OCI-LY1 (cell line): ENCODE measurements around the gene CYGB.
"Not testable (repeated sequence)": the region's sequence is repeated elsewhere in the genome, so short reads cannot be mapped to it uniquely, and the experiment has no call there.

Source experiments
- H2AFZ ChIP-seq: fragments of 200-600 bp; sonication (generic), shearing (Covaris generic); 2 replicates; pipeline ENCODE4 v1.6.0; 2014; ENCODE audit warnings: antibody characterized with exemption, mild to moderate bottlenecking, low read length
- H3F3A ChIP-seq: fragments of 200-600 bp; sonication (generic), shearing (Covaris generic); 2 replicates; pipeline ENCODE4 v1.6.0; 2014; ENCODE audit warnings: mild to moderate bottlenecking, antibody characterized with exemption, low read length, moderate library complexity; ENCODE audit not compliant: insufficient read depth
- H3K27ac ChIP-seq: fragments of 200-600 bp; sonication (generic); 2 replicates; pipeline ENCODE4 v1.5.1; 2014; ENCODE audit warnings: low read length, mixed run types, mild to moderate bottlenecking, low read depth; ENCODE audit not compliant: poor library complexity, severe bottlenecking
- H3K27me3 ChIP-seq: fragments of 200-600 bp; sonication (generic); 2 replicates; pipeline ENCODE4 v1.6.0; 2014; ENCODE audit warnings: antibody characterized with exemption, mild to moderate bottlenecking, low read length, moderate library complexity; ENCODE audit not compliant: insufficient read depth
- H3K36me3 ChIP-seq: fragments of 200-600 bp; sonication (generic); 2 replicates; pipeline ENCODE4 v1.6.1; 2014; ENCODE audit warnings: mild to moderate bottlenecking, antibody characterized with exemption, low read length, moderate library complexity, mixed read lengths; ENCODE audit not compliant: insufficient read depth
- H3K4me1 ChIP-seq: fragments of 200-600 bp; sonication (generic); 2 replicates; pipeline ENCODE4 v1.5.1; 2014; ENCODE audit warnings: mild to moderate bottlenecking, low read length, moderate library complexity; ENCODE audit not compliant: insufficient read depth, severe bottlenecking
- H3K4me2 ChIP-seq: fragments of 200-600 bp; sonication (generic), shearing (Covaris generic); 2 replicates; pipeline ENCODE4 v1.6.1; 2014; ENCODE audit warnings: low read length
- H3K4me3 ChIP-seq: fragments of 200-600 bp; sonication (generic); 2 replicates; pipeline ENCODE4 v1.5.1; 2014; ENCODE audit warnings: low read length, low read depth, mild to moderate bottlenecking, mixed read lengths; ENCODE audit not compliant: poor library complexity, severe bottlenecking
- H3K79me2 ChIP-seq: fragments of 200-600 bp; shearing (Covaris generic); 2 replicates; pipeline ENCODE4 v1.6.1; 2016; ENCODE audit warnings: mixed run types, low read length, mixed read lengths; ENCODE audit not compliant: insufficient read depth
- H3K9ac ChIP-seq: fragments of 200-600 bp; sonication (generic), shearing (Covaris generic); 2 replicates; pipeline ENCODE4 v1.6.1; 2014; ENCODE audit warnings: mild to moderate bottlenecking, low read length, mixed read lengths
- H3K9me2 ChIP-seq: fragments of 200-600 bp; sonication (generic), shearing (Covaris generic); 2 replicates; pipeline ENCODE4 v1.6.1; 2014; ENCODE audit warnings: low read depth, mild to moderate bottlenecking, low read length, mixed read lengths
- H3K9me3 ChIP-seq: fragments of 200-600 bp; shearing (Covaris generic); 2 replicates; pipeline ENCODE4 v1.6.1; 2014; ENCODE audit warnings: low read length, mixed read lengths
- H4K20me1 ChIP-seq: fragments of 200-600 bp; sonication (generic), shearing (Covaris generic); 2 replicates; pipeline ENCODE4 v1.6.0; 2016; ENCODE audit warnings: mild to moderate bottlenecking, low read length; ENCODE audit not compliant: insufficient read depth
- CTCF ChIP-seq: fragments of 200-600 bp; sonication (generic), shearing (Covaris generic); IDR thresholded peaks from 2 replicates; pipeline ENCODE4 v1.5.1; 2017; ENCODE audit warnings: mild to moderate bottlenecking, antibody characterized with exemption, low read length, moderate library complexity, mixed read lengths
- EZH2 ChIP-seq: fragments of 200-600 bp; sonication (generic), shearing (Covaris generic); IDR thresholded peaks from 2 replicates; pipeline ENCODE4 v1.8.0; 2017; ENCODE audit warnings: borderline replicate concordance, mixed run types, mild to moderate bottlenecking, antibody characterized with exemption, low read length, moderate library complexity, mixed read lengths

CYGB gene

DNA sequence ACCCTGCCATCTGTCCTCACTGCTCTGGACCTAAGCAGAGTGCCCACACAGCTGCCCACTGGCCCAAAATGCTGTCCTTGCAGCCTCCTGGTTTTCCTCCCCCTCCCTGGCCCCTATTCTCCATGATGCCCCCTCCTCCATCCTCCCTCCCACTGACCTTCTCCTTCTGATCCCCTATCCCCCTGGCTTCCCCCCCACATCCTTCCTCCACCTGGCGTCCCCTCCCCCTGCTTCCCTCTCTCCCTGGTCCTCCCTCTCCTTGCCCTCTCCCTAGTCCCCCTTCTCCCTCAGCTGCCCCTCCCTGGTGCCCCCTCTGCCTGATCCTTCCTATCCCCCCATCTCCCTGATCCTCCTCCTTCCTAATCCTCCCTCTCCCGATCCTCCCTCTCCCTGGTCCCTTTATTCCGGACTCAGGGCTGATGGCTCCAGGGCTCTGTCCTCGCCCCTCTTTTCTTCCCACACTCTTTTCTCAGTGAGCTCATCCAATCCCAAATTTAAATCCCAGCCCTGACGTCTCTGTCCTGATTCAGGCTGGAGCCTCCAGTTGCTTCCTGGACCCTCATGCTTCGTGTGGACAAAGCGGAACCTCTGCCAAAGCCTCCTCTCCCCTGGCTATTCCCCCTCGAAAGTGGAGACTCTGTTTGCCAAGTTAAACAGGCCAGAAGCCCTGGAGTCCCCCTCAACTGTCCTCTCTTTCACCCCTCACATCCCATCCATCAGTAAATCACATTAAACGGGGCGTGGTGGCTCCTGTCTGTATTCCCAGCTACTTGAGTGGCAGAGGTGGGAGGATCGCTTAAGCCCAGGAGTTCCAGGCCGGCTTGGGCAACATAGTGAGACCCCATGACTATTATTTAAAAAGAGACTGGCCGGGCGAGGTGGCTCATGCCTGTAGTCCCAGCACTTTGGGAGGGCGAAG lies 18.2 kb downstream of the CYGB start:
- Histone ChIP-seq H3K9me2 (no peaks in the 10 kb centered on the region), H2AFZ (no peak overlapping the region), H3K4me3 (no peak overlapping the region), H3K27me3 (no peaks in the 10 kb centered on the region; the same call in 1 of the 2 replicates), H3K79me2 (no peaks in the 10 kb centered on the region), H3K27ac (no peak overlapping the region), H4K20me1 (no peaks in the 10 kb centered on the region), H3K9ac (no peak overlapping the region), H3K36me3 (no peaks in the 10 kb centered on the region), H3F3A (no peaks in the 10 kb centered on the region), H3K4me2 (no peak overlapping the region), H3K4me1 (peaks cover 4% of the 10 kb centered on the region), H3K9me3 (no peaks in the 10 kb centered on the region)
- TF ChIP-seq EZH2 = no peak
- TF ChIP-seq CTCF = no peak

DNA sequence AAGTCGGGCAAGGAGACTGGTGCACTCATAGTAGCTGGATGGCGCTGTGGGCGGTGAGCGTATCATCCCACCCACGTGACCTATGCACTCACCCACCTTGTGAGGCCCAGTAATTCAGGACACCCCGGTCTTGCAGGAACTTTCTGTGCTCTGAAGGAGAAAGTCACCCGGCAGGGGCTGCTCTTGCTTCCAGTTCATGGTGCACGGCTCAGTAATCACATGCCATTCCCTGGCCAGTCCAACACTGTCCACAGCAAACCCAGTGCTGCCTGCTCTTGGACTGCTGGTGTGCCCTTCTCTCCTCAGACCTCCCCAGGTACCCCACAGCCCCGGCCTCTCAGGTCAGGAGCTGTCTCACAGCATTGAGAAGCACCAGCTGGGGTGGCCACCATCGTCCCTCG lies 19.9 kb downstream of the CYGB start:
- Histone ChIP-seq H3K36me3 (no peaks in the 10 kb centered on the region), H3K4me3 (no peak overlapping the region), H3K9me2 (no peaks in the 10 kb centered on the region), H3K27me3 (no peaks in the 10 kb centered on the region; the same call in 1 of the 2 replicates), H3K9me3 (no peaks in the 10 kb centered on the region), H3K4me2 (no peak overlapping the region), H3K9ac (no peak overlapping the region), H3K27ac (no peak overlapping the region), H3K79me2 (no peaks in the 10 kb centered on the region), H3F3A (no peaks in the 10 kb centered on the region), H2AFZ (no peak overlapping the region), H4K20me1 (no peaks in the 10 kb centered on the region), H3K4me1 (peaks cover 4% of the 10 kb centered on the region)
- no peak for TF ChIP-seq EZH2
- no peak for TF ChIP-seq CTCF

DNA sequence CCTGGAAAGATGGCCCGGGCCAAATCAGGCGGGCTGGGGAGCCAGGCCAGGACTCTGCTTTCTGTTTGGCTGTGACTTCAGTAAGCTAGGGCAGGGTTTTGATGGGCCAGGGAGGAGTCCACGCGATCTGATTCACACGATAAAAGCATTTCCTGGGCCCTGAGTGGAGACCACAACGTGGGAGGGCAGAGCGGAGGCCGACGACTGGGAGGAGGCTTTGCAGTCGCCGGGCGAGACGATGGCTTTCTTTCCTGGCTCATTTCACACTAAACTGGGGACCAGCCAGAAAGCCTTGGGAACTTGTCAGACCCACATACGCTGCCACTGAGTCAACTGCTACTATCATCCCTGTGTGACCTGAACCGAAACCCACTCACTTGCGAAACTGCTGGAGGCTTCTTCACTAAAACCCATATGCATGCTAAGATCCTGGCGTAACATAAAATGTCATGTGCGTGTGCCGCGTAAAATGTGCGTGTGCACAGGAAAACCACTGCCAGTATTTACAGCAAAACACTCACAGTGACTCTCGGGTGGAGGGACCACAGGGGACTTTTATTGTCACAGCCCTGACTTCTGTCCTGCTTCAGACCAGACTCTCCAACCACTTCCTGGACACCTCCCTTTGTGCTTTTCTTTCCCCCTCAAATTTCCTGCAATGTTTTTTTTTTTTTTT lies 22.1 kb downstream of the CYGB start:
- Histone ChIP-seq H3K4me3 (no peak overlapping the region), H3K9ac (no peak overlapping the region), H2AFZ (no peak overlapping the region)

DNA sequence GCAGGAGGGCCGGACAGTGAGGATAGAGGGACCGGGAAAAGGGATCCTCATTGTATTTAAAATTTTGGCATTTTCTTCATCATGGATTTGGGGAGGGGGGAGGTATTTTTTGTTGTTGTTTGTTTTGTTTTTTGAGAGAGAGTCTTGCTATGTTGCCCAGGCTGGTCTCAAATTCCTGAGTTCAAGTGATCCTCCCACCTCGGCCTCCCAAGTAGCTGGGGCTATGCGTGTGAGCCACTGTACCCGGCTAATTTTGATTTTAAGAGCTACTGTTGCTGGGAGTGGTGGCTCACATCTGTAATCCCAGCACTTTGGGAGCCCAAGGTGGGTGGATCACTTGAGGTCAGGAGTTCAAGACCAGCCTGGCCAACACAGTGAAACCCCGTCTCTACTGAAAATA lies 23.2 kb downstream of the CYGB start:
- H3K9me3 ChIP-seq, H3K36me3 ChIP-seq, H4K20me1 ChIP-seq, H3K27ac ChIP-seq, H3K9me2 ChIP-seq, H3K4me3 ChIP-seq, H3K9ac ChIP-seq, H2AFZ ChIP-seq, H3K27me3 ChIP-seq, H3F3A ChIP-seq, H3K4me1 ChIP-seq, H3K79me2 ChIP-seq, H3K4me2 ChIP-seq: not testable (repeated sequence)

More for the DNA sequence above, 22.1 kb downstream of the CYGB start:
- no peaks in the 10 kb centered on the region; the same call in 1 of the 2 replicates for H3K27me3 ChIP-seq
- H3K4me2 ChIP-seq = no peak overlapping the region; the same call in 1 of the 2 replicates
- no peaks in the 10 kb centered on the region for H3K36me3 ChIP-seq
- TF ChIP-seq CTCF (no peak), EZH2 (no peak)
- peaks cover 4% of the 10 kb centered on the region for H3K4me1 ChIP-seq
- no peaks in the 10 kb centered on the region for H3K79me2 ChIP-seq
- H3K27ac ChIP-seq = no peak overlapping the region
- no peaks in the 10 kb centered on the region for H3K9me3 ChIP-seq
- no peaks in the 10 kb centered on the region for H3F3A ChIP-seq
- no peaks in the 10 kb centered on the region for H4K20me1 ChIP-seq
- H3K9me2 ChIP-seq = no peaks in the 10 kb centered on the region
